Esophagus muscularis mucosa (tissue), 4 donors: ENCODE measurements around the gene PANX2. TPM values are rescaled to one million over a fixed set of nuclear protein-coding genes. Genes with fewer than 3 reads are reported as not detected.

Experiments
- DNase-seq: peaks from one replicate; pipeline ENCODE4 v3.0.0-alpha.2; 2017; ENCODE audit errors: extremely low spot score
- H3K27ac ChIP-seq, 4 donors: fragments of 200-600 bp; sonication (generic); replicated peaks in 1 of 4; 1 replicate in 3 of 4; 2 replicates in 1 of 4; pipeline ENCODE4 v1.5.1; 2016 to 2019; ENCODE audit warnings: mild to moderate bottlenecking in 1 of 4
- H3K27me3 ChIP-seq, 4 donors: fragments of 200-600 bp; sonication (generic); one replicate each; pipeline versions ENCODE4 v1.5.1 to v1.6.0; 2016 to 2019
- H3K36me3 ChIP-seq, 4 donors: fragments of 200-600 bp; sonication (generic); one replicate each; pipeline ENCODE4 v1.5.1; 2016 to 2019
- H3K4me1 ChIP-seq, 4 donors: fragments of 200-600 bp; sonication (generic); one replicate each; pipeline ENCODE4 v1.5.1; 2016 to 2019
- H3K4me3 ChIP-seq, 4 donors: fragments of 200-600 bp; sonication (generic); 1 replicate in 2 of 4; 2 replicates in 2 of 4; pipeline ENCODE4 v1.5.1; 2016 to 2019; ENCODE audit warnings: mild to moderate bottlenecking in 4 of 4, moderate library complexity in 1 of 4
- H3K9me3 ChIP-seq, 4 donors: fragments of 200-600 bp; sonication (generic); 1 replicate in 3 of 4; 2 replicates in 1 of 4; pipeline ENCODE4 v1.5.1; 2016 to 2019
- EP300 ChIP-seq: sonication (generic); formaldehyde crosslinking; IDR thresholded peaks from one replicate; pipeline ENCODE4 v1.6.1; 2017; ENCODE audit warnings: antibody characterized with exemption
- POLR2A ChIP-seq: fragments of 450-650 bp; IDR thresholded peaks from one replicate; pipeline ENCODE4 v1.6.1; 2017; ENCODE audit warnings: antibody characterized with exemption, moderate library complexity, mild to moderate bottlenecking, low read depth
- POLR2AphosphoS5 ChIP-seq, 2 donors: sonication (generic); formaldehyde crosslinking; IDR thresholded peaks; one replicate each; pipeline ENCODE4 v1.6.1; 2017; ENCODE audit warnings: antibody characterized with exemption in 2 of 2
- WGBS: methylation state at CpG from one replicate; pipeline ENCODE4 v1.1.5; 2018; 5-methylcytosine and 5-hydroxymethylcytosine counted together
- intact Hi-C: fragments of 100-400 bp; cut with DNase I; formaldehyde crosslinking; loops from one replicate; pipeline ENCODE4 v1.15.1; 2023
- total RNA-seq, 4 donors: library from RNA; depleted of rRNA; stranded (reverse); fragments of >200 nt; gene quantifications; one replicate each; pipeline versions ENCODE4 v1.1.0 to v1.2.1, GENCODE V29; 2016
- TF ChIP-seq, protein P1 (sequence below), 3 experiments: fragments of 200-600 bp in 2 of 3; fragments of 450-650 bp in 1 of 3; sonication (generic) in 2 of 3; IDR thresholded peaks; one replicate each; pipeline ENCODE4 v1.5.1; 2017 to 2019; ENCODE audit warnings: antibody characterized with exemption in 3 of 3, mild to moderate bottlenecking in 2 of 3, moderate library complexity in 1 of 3

The PANX2 gene
- total RNA-seq, 4 donors from 2014 or later: 0.33 to 1.0 (median 0.56) TPM

DNA sequence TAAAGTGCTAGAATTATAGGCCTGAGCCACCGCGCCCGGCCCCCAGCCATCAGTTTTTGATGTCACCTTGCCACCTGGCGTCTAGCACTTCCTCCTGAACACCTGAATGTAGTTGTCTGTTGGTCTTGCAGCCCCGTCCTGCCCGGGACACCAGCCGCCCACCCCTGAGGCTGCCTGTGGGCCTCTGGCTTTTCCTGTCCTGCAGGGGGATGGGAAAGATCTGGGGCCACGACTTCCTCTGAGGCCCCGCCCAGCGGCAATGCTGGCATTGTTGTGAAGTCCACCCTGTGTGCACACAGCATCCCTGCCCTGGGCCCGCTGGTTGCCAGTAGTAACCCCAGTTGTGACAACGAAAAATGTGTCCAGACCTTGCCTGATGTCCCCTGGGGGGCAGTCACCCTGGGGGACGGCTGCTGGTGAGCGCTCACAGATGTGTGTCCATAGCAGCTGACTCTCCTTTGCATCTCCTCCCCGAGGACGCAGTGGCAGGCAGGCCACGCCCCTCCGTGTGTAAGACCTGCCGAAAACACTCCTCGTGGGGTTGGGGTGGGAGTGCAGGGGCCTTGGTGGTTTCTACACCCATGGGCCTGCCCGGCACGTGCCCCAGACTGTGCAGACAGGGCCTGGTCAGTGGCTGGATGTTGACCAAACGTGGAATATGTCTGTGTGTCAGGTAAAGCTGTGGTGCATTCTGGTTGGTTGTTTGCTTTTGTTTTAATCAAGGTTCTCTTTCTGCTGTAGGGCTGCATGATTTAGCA is 37.0 kb downstream of the PANX2 start:
- WGBS: 74% methylated on average over 11 of the region's 23 CpGs
- H3K4me3 ChIP-seq: no peak overlapping the region
- no peak overlapping the region for H3K27ac ChIP-seq
- TF ChIP-seq POLR2A: no peak
- TF ChIP-seq, protein P1, sequence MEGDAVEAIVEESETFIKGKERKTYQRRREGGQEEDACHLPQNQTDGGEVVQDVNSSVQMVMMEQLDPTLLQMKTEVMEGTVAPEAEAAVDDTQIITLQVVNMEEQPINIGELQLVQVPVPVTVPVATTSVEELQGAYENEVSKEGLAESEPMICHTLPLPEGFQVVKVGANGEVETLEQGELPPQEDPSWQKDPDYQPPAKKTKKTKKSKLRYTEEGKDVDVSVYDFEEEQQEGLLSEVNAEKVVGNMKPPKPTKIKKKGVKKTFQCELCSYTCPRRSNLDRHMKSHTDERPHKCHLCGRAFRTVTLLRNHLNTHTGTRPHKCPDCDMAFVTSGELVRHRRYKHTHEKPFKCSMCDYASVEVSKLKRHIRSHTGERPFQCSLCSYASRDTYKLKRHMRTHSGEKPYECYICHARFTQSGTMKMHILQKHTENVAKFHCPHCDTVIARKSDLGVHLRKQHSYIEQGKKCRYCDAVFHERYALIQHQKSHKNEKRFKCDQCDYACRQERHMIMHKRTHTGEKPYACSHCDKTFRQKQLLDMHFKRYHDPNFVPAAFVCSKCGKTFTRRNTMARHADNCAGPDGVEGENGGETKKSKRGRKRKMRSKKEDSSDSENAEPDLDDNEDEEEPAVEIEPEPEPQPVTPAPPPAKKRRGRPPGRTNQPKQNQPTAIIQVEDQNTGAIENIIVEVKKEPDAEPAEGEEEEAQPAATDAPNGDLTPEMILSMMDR (IDR thresholded peaks at IDR 0.05): no peak
- TF ChIP-seq EP300: no peak
- H3K27me3 ChIP-seq: no peaks in the 10 kb centered on the region
- intact Hi-C loops: loop anchor here (2.0 kb wide), 1 partner anchor 59 kb away; no protein-coding TSS in a partner anchor
- H3K36me3 ChIP-seq: peaks cover 18 to 73% (median 68%) of the 10 kb centered on the region in 4 donors
- H3K4me1 ChIP-seq: peaks cover 19 to 52% (median 40%) of the 10 kb centered on the region in 4 donors
- no peaks in the 10 kb centered on the region for H3K9me3 ChIP-seq
- no peak for DNase-seq

DNA sequence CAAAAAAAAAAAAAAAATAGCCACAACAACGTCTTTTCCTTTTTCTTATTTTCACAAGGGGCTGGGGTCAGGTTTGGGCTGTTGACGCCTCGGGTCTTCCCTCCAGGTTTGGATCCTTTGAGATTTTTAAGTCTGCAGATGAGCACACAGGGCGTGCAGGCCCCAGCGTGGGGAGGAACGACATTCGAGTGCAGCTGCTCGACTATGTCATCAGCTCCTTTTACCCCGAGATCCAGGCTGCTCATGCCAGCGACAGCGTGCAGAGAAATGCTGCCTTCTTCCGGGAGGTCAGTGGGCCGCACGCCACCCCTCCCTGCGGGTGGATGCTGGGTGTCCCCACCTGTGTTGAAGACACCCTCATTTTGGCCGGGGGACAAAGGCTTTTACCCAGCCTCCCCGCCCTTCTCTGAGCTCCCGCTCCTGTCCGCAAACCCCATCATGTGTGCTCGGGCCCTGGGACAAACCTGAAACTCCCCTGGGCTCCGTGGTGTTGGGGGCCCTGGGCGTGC is 38.0 kb downstream of the PANX2 start:
- TF ChIP-seq POLR2AphosphoS5 (IDR thresholded peaks at IDR 0.05) (no peak), POLR2A (no peak), EP300 (no peak)
- Histone ChIP-seq H3K4me1 (peaks cover 17 to 50% (median 35%) of the 10 kb centered on the region in 4 donors), H3K36me3 (peaks cover 19 to 76% (median 74%) of the 10 kb centered on the region in 4 donors), H3K27ac (no peak overlapping the region), H3K27me3 (no peaks in the 10 kb centered on the region), H3K4me3 (no peak overlapping the region), H3K9me3 (no peaks in the 10 kb centered on the region)
- no peak for DNase-seq
- intact Hi-C loops: loop anchor here (2.0 kb wide), 1 partner anchor 60 kb away; no protein-coding TSS in a partner anchor
- 85% methylated on average over 22 of the region's 22 CpGs for WGBS

DNA sequence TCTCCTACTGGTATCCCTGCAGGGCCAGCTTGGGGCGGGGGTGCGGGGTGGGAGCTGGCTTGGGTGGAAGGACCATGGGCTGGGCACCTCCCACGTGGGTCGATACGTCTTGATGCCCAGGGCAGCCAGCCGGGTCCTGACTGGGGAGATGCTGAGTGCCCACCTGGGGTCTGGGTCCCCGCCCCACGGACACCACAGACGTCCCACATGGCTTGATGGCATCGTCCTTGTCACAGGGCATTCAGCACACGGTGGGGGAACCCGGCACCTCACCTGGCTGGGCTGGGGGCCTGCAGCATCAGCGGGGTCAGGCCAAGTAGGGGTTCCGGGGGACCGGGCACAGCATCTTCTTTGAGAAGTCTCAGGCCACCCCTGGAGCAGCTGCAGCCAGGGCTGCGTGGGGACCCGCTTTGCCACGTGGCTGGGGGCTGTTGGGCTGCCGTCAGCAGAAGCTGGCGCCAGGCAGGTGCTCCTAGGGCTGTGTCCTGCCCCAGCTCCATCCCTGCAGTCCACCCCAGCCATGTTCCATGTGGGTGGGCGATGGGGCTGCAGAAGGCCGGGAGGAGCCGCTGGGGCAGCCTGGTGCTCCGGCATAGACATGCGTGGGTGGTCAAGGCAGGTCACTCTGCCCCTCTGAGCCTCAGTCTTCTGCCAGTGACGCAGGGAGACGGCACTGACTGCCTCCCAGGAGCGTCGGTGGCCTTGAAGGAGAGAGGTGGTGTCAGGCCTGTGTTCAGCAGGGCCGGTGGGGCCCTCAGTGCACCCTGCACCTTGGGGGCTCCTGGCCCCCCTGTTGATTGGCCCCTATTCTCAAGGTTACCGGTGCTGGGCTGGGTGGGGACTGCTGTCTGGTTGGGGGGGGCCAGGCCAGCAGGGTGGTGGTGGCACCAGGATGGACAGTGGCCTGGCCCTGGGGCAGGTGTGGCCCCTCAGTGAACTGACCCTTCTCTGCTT is 38.7 kb downstream of the PANX2 start:
- intact Hi-C loops: loop anchor here (2.0 kb wide), 1 partner anchor 60 kb away; no protein-coding TSS in a partner anchor
- peaks cover 17 to 56% (median 37%) of the 10 kb centered on the region in 4 donors for H3K4me1 ChIP-seq
- H3K9me3 ChIP-seq: no peaks in the 10 kb centered on the region
- H3K27ac ChIP-seq: no peak overlapping the region
- TF ChIP-seq, protein P1 (IDR thresholded peaks at IDR 0.05): no peak
- TF ChIP-seq POLR2A: no peak
- 79% methylated on average over 21 of the region's 31 CpGs for WGBS
- H3K36me3 ChIP-seq: peaks cover 19 to 83% (median 77%) of the 10 kb centered on the region in 4 donors
- H3K4me3 ChIP-seq: no peak overlapping the region
- H3K27me3 ChIP-seq: no peaks in the 10 kb centered on the region
- no peak for DNase-seq

DNA sequence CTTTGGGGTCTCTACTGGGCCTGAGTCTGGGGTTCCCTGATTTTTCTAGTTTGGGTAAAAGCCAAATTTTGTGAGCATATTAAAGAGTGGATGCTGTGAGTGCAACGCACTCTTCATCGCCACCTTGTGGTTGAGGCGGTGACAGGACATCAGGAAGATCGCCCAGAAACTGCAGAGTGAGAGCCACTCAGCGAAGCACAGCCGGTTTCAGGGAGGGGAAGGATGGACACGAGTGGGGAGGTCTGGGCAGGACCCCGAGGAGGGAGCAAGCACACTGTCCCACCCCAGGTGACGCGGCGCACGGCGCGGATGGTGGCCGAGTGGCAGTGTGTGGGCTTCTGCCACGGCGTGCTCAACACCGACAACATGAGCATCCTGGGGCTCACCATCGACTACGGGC is 39.4 kb downstream of the PANX2 start:
- Histone ChIP-seq H3K9me3 (no peaks in the 10 kb centered on the region), H3K4me1 (peaks cover 17 to 53% (median 37%) of the 10 kb centered on the region in 4 donors), H3K27me3 (no peaks in the 10 kb centered on the region), H3K4me3 (no peak overlapping the region), H3K27ac (no peak overlapping the region), H3K36me3 (peaks cover 19 to 90% (median 84%) of the 10 kb centered on the region in 4 donors)
- no peak for DNase-seq
- intact Hi-C loops: loop anchor here (2.0 kb wide), 1 partner anchor 61 kb away; no protein-coding TSS in a partner anchor
- 55% methylated on average over 18 of the region's 20 CpGs for WGBS
- TF ChIP-seq, protein P1 (IDR thresholded peaks at IDR 0.05): peak; percentile 77 to 89 (median 77)
- TF ChIP-seq EP300 (no peak), POLR2A (no peak), POLR2AphosphoS5 (IDR thresholded peaks at IDR 0.05) (no peak)
